IgD-negative memory B cell (primary cell): Measurements from ENCODE around the gene MTMR2. TPM values are rescaled to one million over a fixed set of nuclear protein-coding genes. Genes with fewer than 3 reads are reported as not detected.

Source experiments
- H3K27ac Mint-ChIP-seq, 3 donors: one replicate each; pipeline ENCODE4 v1.8.0; 2020 to 2022; ENCODE audit warnings: mild to moderate bottlenecking in 3 of 3, mixed read lengths in 3 of 3, moderate library complexity in 1 of 3
- H3K27me3 Mint-ChIP-seq: one replicate; pipeline ENCODE4 v1.8.0; 2021; ENCODE audit warnings: mixed read lengths
- H3K36me3 Mint-ChIP-seq: one replicate; pipeline ENCODE4 v1.8.0; 2020; ENCODE audit warnings: mild to moderate bottlenecking, mixed read lengths
- H3K4me1 Mint-ChIP-seq, 3 donors: one replicate each; pipeline ENCODE4 v1.8.0; 2020 to 2022; ENCODE audit warnings: mixed read lengths in 3 of 3, mild to moderate bottlenecking in 1 of 3
- H3K4me3 Mint-ChIP-seq, 4 donors: one replicate each; pipeline ENCODE4 v1.8.0; 2020 to 2022; ENCODE audit warnings: mild to moderate bottlenecking in 4 of 4, mixed read lengths in 4 of 4, moderate library complexity in 3 of 4
- H3K9me3 Mint-ChIP-seq, 3 donors: one replicate each; pipeline ENCODE4 v1.8.0; 2020 to 2021; ENCODE audit warnings: mixed read lengths in 3 of 3, mild to moderate bottlenecking in 1 of 3
- polyA plus RNA-seq: library from polyadenylated mRNA; unstranded; fragments of 300-500 nt; fragmentation: Illumina TruSeq; gene quantifications from one replicate; pipeline ENCODE4 v1.2.3, GENCODE V29; 2021

MTMR2 gene
- polyA plus RNA-seq, 1 donor from 2014 or later = 7.2 TPM

GRCh38 chr11:95794086-95794485 lies 129.8 kb downstream of the MTMR2 start:
- H3K9me3 Mint-ChIP-seq = no peaks in the 10 kb centered on the region
- no peaks in the 10 kb centered on the region for H3K27me3 Mint-ChIP-seq
- H3K4me3 Mint-ChIP-seq = peak overlapping the region in 1 of 4 donors; percentile 67
- H3K27ac Mint-ChIP-seq = peak overlapping the region in 1 of 3 donors; percentile 6
- H3K36me3 Mint-ChIP-seq = no peaks in the 10 kb centered on the region
- H3K4me1 Mint-ChIP-seq = peaks cover 22 to 37% (median 31%) of the 10 kb centered on the region in 3 donors

- H3K4me3 Mint-ChIP-seq = peak overlapping the region in 1 of 4 donors; percentile 64
- no peaks in the 10 kb centered on the region for H3K9me3 Mint-ChIP-seq
- H3K36me3 Mint-ChIP-seq = no peaks in the 10 kb centered on the region
- no peaks in the 10 kb centered on the region for H3K27me3 Mint-ChIP-seq
- no peak overlapping the region for H3K27ac Mint-ChIP-seq
- peaks cover 26 to 36% (median 33%) of the 10 kb centered on the region in 3 donors for H3K4me1 Mint-ChIP-seq
Observed at GRCh38 chr11:95793116-95793515, 130.8 kb downstream of the MTMR2 start.

DNA sequence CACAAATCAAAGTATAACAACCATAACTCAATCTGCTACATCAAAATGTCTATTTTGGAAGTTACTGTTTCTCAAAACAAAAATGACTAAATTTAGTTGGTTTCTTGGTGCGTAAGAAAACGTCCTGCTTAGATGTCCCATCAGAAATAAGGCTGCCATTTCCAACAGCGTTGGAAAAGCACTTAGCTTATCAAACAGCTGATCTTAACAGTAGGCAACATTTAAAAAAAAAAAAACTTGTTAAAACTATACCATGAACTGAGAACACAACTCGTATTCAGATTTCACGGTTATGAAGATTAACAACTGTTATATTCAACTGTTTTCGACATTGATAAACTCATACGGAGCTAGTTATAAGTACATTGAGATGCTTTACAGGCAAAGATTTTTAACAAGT lies 131.2 kb downstream of the MTMR2 start:
- Mint-ChIP-seq H3K36me3 (peaks cover 3% of the 10 kb centered on the region), H3K27me3 (no peaks in the 10 kb centered on the region), H3K27ac (no peak overlapping the region), H3K9me3 (no peaks in the 10 kb centered on the region), H3K4me3 (peak overlapping the region in 1 of 4 donors; percentile 64), H3K4me1 (peaks cover 31 to 39% (median 37%) of the 10 kb centered on the region in 3 donors)

GRCh38 chr11:95792200-95792599 lies 131.7 kb downstream of the MTMR2 start:
- Mint-ChIP-seq H3K4me1 (peaks cover 31 to 37% (median 37%) of the 10 kb centered on the region in 3 donors), H3K9me3 (no peaks in the 10 kb centered on the region), H3K4me3 (peak overlapping the region in 2 of 4 donors; percentile 99 to 100), H3K36me3 (peaks cover 3% of the 10 kb centered on the region), H3K27ac (peak overlapping the region in 1 of 3 donors; percentile 100), H3K27me3 (no peaks in the 10 kb centered on the region)

- H3K36me3 Mint-ChIP-seq = peaks cover 3% of the 10 kb centered on the region
- peak overlapping the region; percentile 99 to 100 (median 100) for H3K4me3 Mint-ChIP-seq
- H3K9me3 Mint-ChIP-seq = no peaks in the 10 kb centered on the region
- peak overlapping the region in 1 of 3 donors; percentile 100 for H3K27ac Mint-ChIP-seq
- no peaks in the 10 kb centered on the region for H3K27me3 Mint-ChIP-seq
- H3K4me1 Mint-ChIP-seq = peaks cover 31 to 37% (median 37%) of the 10 kb centered on the region in 3 donors
Observed at GRCh38 chr11:95791709-95792033, 132.2 kb downstream of the MTMR2 start.

DNA sequence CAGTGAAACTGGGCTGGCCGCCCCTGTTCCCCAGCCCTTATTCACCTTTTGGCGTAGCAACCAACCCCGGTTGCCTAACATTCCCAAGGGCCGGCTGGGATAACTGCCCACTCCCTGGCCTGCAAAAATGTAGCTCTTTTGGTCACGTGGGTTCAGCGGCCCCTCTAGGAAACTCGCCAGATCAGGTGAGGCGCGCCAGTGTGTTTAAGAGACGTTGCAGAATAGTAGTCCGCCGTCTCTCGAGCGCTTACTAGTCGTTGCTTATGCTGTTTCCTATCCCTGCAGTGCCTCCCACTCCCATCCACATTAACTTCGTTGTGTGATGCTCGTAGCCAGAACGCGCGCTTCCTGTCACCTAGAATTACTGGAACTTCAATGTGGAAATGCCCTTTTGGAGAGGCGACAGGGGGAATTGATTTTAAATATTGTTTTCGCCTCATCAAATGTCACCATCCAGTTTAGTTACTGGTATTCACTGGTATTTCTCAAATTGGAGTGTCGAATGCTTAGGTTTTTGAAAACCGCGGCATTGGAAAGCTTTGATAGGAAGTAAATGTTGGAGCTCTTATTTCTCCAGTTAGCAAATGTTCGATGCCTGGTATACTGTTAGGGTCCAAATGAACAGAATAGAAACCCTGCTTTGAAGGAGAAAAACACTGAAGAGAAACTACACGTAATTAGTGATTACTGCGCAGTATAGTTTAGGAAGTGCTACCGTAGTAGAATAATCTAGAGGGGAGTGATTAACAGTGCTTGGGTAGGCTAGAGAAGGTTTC lies 132.8 kb downstream of the MTMR2 start:
- Mint-ChIP-seq H3K4me3 (peak overlapping the region; percentile 99 to 100 (median 100)), H3K27ac (peak overlapping the region; percentile 100), H3K4me1 (peaks cover 31 to 37% (median 37%) of the 10 kb centered on the region in 3 donors), H3K27me3 (no peaks in the 10 kb centered on the region), H3K36me3 (peaks cover 3% of the 10 kb centered on the region), H3K9me3 (no peaks in the 10 kb centered on the region)

DNA sequence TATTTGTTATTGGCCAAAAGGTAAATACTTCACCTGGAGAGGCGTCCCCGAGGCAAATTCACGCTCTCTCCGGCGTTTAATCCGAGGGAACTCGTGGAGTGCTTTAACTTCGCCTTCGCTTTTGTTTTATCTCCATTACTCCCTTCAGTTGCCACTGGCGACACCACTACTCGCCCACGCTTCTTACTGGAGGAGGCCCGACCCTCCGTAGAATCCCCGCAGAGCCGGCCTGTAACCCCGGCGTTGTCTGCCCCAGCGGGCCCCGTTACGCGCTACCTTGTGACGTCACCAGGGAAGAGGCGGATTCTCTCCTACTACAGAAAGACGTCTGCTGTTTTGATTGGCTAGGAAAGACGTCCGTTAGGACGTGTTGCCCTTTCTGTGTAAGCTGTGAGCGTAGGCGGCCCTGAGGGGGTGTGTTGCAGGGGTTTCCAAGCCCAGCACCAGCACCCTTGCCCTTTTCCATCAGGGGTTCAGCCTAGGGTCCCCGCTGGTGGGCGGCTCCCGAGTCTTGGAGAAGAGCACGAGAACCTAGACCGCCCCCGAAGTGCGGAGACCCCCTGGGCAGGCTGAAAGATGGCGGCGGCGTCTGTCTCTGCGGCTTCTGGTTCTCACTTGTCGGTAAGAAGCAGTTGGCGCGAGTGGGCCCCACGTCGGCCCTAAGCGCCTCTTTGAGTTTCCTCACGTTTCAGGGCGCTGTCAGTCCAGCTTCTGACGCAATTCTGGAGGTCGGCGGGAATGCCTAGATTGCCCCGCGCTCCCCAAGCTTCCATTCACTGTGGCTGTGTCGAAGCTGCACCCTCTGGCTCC lies 133.6 kb downstream of the MTMR2 start, which contains the start of gene CEP57:
CEP57 (plus strand) TSS at position 376 of the 810 bp plus-strand sequence; CDS start at position 577, 201 bp downstream.
- no peaks in the 10 kb centered on the region for H3K9me3 Mint-ChIP-seq
- H3K4me1 Mint-ChIP-seq = peaks cover 27 to 38% (median 37%) of the 10 kb centered on the region in 3 donors

GRCh38 chr11:95789506-95790122 lies 134.3 kb downstream of the MTMR2 start, which contains the start of gene FAM76B:
FAM76B (minus strand) TSS chr11:95789782; CDS start chr11:95789478, 304 bp downstream.
- peak within 1 kb of the TSS; percentile 100 for H3K27ac Mint-ChIP-seq
- H3K4me3 Mint-ChIP-seq = peak within 1 kb of the TSS; percentile 99 to 100 (median 100)
- peaks cover 27 to 37% (median 35%) of the 10 kb centered on the region in 3 donors for H3K4me1 Mint-ChIP-seq
- no peaks in the 10 kb centered on the region for H3K9me3 Mint-ChIP-seq
- H3K27me3 Mint-ChIP-seq = no peaks in the 10 kb centered on the region
- peaks cover 5% of the 10 kb centered on the region for H3K36me3 Mint-ChIP-seq

More for the DNA sequence above, 133.6 kb downstream of the MTMR2 start, which contains the start of gene CEP57:
- H3K27me3 Mint-ChIP-seq = no peaks in the 10 kb centered on the region
- H3K4me3 Mint-ChIP-seq = peak within 1 kb of the TSS; percentile 99 to 100 (median 100)
- peaks cover 4% of the 10 kb centered on the region for H3K36me3 Mint-ChIP-seq
- peak within 1 kb of the TSS; percentile 100 for H3K27ac Mint-ChIP-seq

DNA sequence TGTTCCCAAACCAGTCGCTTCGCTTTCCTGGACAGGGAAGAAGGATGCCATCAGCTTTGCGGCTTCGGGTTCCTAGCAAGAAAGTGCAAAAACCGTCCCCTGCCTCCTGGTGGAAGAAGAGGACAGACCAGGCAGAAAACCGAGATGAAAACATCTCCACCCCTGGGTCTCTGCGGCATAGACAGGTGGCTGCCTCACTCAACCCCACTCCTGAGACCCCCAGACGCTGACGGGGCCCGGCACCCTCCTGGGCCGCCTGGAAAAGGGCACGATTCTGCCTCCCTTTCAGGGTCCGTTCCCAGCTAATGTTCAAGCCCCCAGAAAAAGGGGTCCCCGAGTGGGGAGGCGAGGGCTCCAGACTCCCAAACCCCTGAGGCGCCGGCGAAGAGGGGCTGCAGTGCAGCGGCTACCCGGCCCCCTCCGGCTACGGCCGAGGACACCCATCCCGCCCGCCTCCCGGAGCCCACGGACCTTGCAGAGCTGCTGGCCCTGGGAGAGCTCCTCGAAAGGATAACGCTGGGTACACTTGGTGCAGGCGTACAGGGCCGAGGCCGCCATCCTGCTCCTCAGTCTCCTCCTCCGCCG lies 134.9 kb downstream of the MTMR2 start:
- no peaks in the 10 kb centered on the region for H3K9me3 Mint-ChIP-seq
- H3K27me3 Mint-ChIP-seq = no peaks in the 10 kb centered on the region
- H3K36me3 Mint-ChIP-seq = peaks cover 5% of the 10 kb centered on the region
- peak overlapping the region; percentile 99 to 100 (median 100) for H3K4me3 Mint-ChIP-seq
- H3K27ac Mint-ChIP-seq = peak overlapping the region; percentile 100
- H3K4me1 Mint-ChIP-seq = peaks cover 27 to 36% (median 30%) of the 10 kb centered on the region in 3 donors

Other genes starting within 250 kb of the MTMR2 start
- gene FAM76B, start 134.3 kb downstream of the MTMR2 start, polyA plus RNA-seq = 19.6 TPM
- gene CEP57, start 133.6 kb downstream of the MTMR2 start, polyA plus RNA-seq = 47.4 TPM